MM.1S (cell line): ENCODE measurements around the gene TEX2.

Experiments used
- CTCF ChIP-seq: fragments of 300-600 bp; sonication (generic); IDR thresholded peaks from 2 replicates; pipeline ENCODE4 v1.5.1; 2016; ENCODE audit warnings: antibody characterized with exemption, low read length, mixed read lengths
- EZH2 ChIP-seq: fragments of 300-600 bp; sonication (generic); optimal IDR thresholded peaks from 2 replicates; pipeline ENCODE3; 2017; ENCODE audit warnings: low read depth, mild to moderate bottlenecking, antibody characterized with exemption, low read length, mixed read lengths

- TF ChIP-seq CTCF (no peak), EZH2 (no peak)
Measured at GRCh38 chr17:64282753-64283080, 19.7 kb upstream of the TEX2 start.
